OCI-LY1 (cell line): Measurements from ENCODE around the gene TAS1R2.

Source experiments
- CTCF ChIP-seq: fragments of 200-600 bp; sonication (generic), shearing (Covaris generic); IDR thresholded peaks from 2 replicates; pipeline ENCODE4 v1.5.1; 2017; ENCODE audit warnings: mild to moderate bottlenecking, antibody characterized with exemption, low read length, moderate library complexity, mixed read lengths
- EZH2 ChIP-seq: fragments of 200-600 bp; sonication (generic), shearing (Covaris generic); IDR thresholded peaks from 2 replicates; pipeline ENCODE4 v1.8.0; 2017; ENCODE audit warnings: borderline replicate concordance, mixed run types, mild to moderate bottlenecking, antibody characterized with exemption, low read length, moderate library complexity, mixed read lengths

- no peak for TF ChIP-seq CTCF
- no peak for TF ChIP-seq EZH2
These were observed 12.1 kb upstream of the TAS1R2 start for GRCh38 chr1:18871401-18872070.
